ENCODE measurements around the gene CPNE4.

DNA sequence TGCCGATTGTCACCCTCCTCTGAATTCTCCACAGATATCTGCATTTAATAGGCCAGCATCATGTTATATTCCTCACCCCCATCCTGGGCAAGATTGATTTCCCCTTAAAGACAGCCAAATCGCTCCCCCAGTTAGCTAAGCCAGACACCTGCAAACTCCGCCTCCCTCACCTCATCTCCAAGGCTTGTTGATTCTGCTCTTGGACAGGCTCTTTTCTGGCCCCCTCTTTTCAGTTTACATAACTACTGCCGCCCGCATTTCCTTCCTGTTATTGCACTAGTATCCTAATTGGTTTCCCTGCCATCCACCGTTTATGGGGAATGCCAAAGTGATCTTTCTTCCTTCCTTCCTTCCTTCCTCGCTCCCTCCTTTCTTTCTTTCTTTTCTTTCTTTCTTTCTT, 317.3 kb downstream of the CPNE4 start:
- TF ChIP-seq POLR2A (IDR thresholded peaks at IDR 0.05) (no peak), POLR2AphosphoS5 (IDR thresholded peaks at IDR 0.05) (no peak)
- TF ChIP-seq, protein P1, sequence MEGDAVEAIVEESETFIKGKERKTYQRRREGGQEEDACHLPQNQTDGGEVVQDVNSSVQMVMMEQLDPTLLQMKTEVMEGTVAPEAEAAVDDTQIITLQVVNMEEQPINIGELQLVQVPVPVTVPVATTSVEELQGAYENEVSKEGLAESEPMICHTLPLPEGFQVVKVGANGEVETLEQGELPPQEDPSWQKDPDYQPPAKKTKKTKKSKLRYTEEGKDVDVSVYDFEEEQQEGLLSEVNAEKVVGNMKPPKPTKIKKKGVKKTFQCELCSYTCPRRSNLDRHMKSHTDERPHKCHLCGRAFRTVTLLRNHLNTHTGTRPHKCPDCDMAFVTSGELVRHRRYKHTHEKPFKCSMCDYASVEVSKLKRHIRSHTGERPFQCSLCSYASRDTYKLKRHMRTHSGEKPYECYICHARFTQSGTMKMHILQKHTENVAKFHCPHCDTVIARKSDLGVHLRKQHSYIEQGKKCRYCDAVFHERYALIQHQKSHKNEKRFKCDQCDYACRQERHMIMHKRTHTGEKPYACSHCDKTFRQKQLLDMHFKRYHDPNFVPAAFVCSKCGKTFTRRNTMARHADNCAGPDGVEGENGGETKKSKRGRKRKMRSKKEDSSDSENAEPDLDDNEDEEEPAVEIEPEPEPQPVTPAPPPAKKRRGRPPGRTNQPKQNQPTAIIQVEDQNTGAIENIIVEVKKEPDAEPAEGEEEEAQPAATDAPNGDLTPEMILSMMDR (IDR thresholded peaks at IDR 0.05), result no peak

Measured in stomach (tissue), 4 donors.